Spleen (tissue), 11 donors: ENCODE results near the gene PLAC1. TPM values are rescaled to one million over a fixed set of nuclear protein-coding genes. Genes with fewer than 3 reads are reported as not detected.

Experiments used
- DNase-seq: peaks from one replicate; pipeline ENCODE4 v3.0.0-alpha.2; 2020
- H3K27ac ChIP-seq, 8 donors: fragments of 200-600 bp; sonication (generic) in 7 of 8; 1 replicate in 4 of 8; 2 replicates in 4 of 8; pipeline versions ENCODE4 v1.5.0 to v1.8.0; 2016 to 2021; ENCODE audit warnings: inconsistent platforms in 4 of 8, mild to moderate bottlenecking in 4 of 8, moderate library complexity in 1 of 8
- H3K27me3 ChIP-seq, 7 donors: fragments of 200-600 bp; sonication (generic) in 6 of 7; replicated peaks in 1 of 7; 1 replicate in 4 of 7; 2 replicates in 3 of 7; pipeline versions ENCODE4 v1.5.0 to v1.8.0; 2016 to 2021; ENCODE audit warnings: inconsistent platforms in 3 of 7, mild to moderate bottlenecking in 1 of 7
- H3K36me3 ChIP-seq, 6 donors: fragments of 200-600 bp; sonication (generic) in 5 of 6; 1 replicate in 4 of 6; 2 replicates in 2 of 6; pipeline versions ENCODE4 v1.5.0 to v1.8.0; 2016 to 2021; ENCODE audit warnings: inconsistent platforms in 2 of 6
- H3K4me1 ChIP-seq, 6 donors: fragments of 200-600 bp; sonication (generic) in 5 of 6; 1 replicate in 3 of 6; 2 replicates in 3 of 6; pipeline versions ENCODE4 v1.5.0 to v1.8.0; 2016 to 2021; ENCODE audit warnings: inconsistent platforms in 3 of 6
- H3K4me3 ChIP-seq, 8 donors: fragments of 200-600 bp; sonication (generic) in 7 of 8; 1 replicate in 4 of 8; 2 replicates in 4 of 8; pipeline versions ENCODE4 v1.5.0 to v1.8.0; 2016 to 2021; ENCODE audit warnings: inconsistent platforms in 4 of 8, mild to moderate bottlenecking in 4 of 8, moderate library complexity in 2 of 8
- H3K9me3 ChIP-seq, 8 donors: fragments of 200-600 bp; sonication (generic) in 7 of 8; 1 replicate in 4 of 8; 2 replicates in 4 of 8; pipeline versions ENCODE4 v1.5.0 to v1.8.0; 2016 to 2021; ENCODE audit warnings: inconsistent platforms in 4 of 8
- CTCF ChIP-seq, 11 experiments: fragments of 200-600 bp in 7 of 11; fragments of 450-650 bp in 4 of 11; sonication (generic) in 4 of 11; IDR thresholded peaks in 8 of 11; conservative IDR thresholded peaks in 3 of 11; 1 replicate in 7 of 11; 2 replicates in 4 of 11; pipeline versions ENCODE4 v1.4.0 to v1.8.0; 2016 to 2021; ENCODE audit warnings: antibody characterized with exemption in 11 of 11, inconsistent platforms in 4 of 11, mild to moderate bottlenecking in 1 of 11
- POLR2A ChIP-seq, 3 donors: fragments of 450-650 bp; IDR thresholded peaks; one replicate each; pipeline ENCODE4 v1.5.1; 2017; ENCODE audit warnings: antibody characterized with exemption in 3 of 3, mild to moderate bottlenecking in 1 of 3
- POLR2AphosphoS5 ChIP-seq, 3 donors: sonication (generic); formaldehyde crosslinking; IDR thresholded peaks; one replicate each; pipeline ENCODE4 v1.5.1; 2017; ENCODE audit warnings: antibody characterized with exemption in 3 of 3
- WGBS, 5 donors: extraction: QIAGEN DNeasy Blood & Tissue Kit in 3 of 5; methylation state at CpG; one replicate each; pipeline versions ENCODE4 v1.1.5 to v1.1.7; 2013 to 2018; 5-methylcytosine and 5-hydroxymethylcytosine counted together
- intact Hi-C: fragments of 100-400 bp; cut with DNase I; formaldehyde crosslinking; loops from one replicate; pipeline ENCODE4 v1.15.0; 2023; ENCODE audit warnings: low total_unique reads
- polyA plus RNA-seq, 3 donors: library from polyadenylated mRNA; stranded (reverse); fragments of 200-250 nt; gene quantifications; one replicate each; pipeline ENCODE4 v1.2.1, GENCODE V29; 2013
- total RNA-seq, 7 donors: library from RNA; depleted of rRNA in 3 of 7; stranded (reverse); fragments of >200 nt in 3 of 7; fragmentation: NEBNext Ultra II Directional in 4 of 7; extraction: Animal tissue kit (Norgen Biotek cat#: 25700) in 4 of 7; gene quantifications; one replicate each; pipeline versions ENCODE4 v1.1.0 to v1.2.1, GENCODE V29; 2016 to 2021
- donor health status: healthy with polysubstance abuse.
- donor health status: DM: no; HTN: no; CAD: no; lungs with moderate emphysema.
- donor health status: DM: no; HTN: no; CAD: no.
- donor health status: Bipolar disorder and iron deficiency.
- donor health status: healthy.
- donor health status: DM: no; HTN: no; CAD: no.
- donor health status: DM: yes; HTN: yes; CAD: no.

Gene PLAC1
- total and polyA plus RNA-seq, 10 donors: not detected

- intact Hi-C loops: no loop called here
- H3K27ac ChIP-seq: no peak overlapping the region
- H3K4me3 ChIP-seq: no peak overlapping the region
- WGBS, 5 donors: 72 to 88% (median 79%) methylated on average over 3 of the region's 3 CpGs
- DNase-seq: no peak
- H3K27me3 ChIP-seq: no peaks in the 10 kb centered on the region
- TF ChIP-seq POLR2A (IDR thresholded peaks at IDR 0.05): no peak
- TF ChIP-seq CTCF (IDR thresholded peaks at IDR 0.05 in 8 of 11, conservative IDR thresholded peaks at IDR 0.05 in 3 of 11): no peak
- no peaks in the 10 kb centered on the region for H3K9me3 ChIP-seq
- peaks cover 0 to 7% (median 0%) of the 10 kb centered on the region in 6 donors for H3K4me1 ChIP-seq
- no peaks in the 10 kb centered on the region for H3K36me3 ChIP-seq
Observed at GRCh38 chrX:134624046-134624430, 34.2 kb downstream of the PLAC1 start.

DNA sequence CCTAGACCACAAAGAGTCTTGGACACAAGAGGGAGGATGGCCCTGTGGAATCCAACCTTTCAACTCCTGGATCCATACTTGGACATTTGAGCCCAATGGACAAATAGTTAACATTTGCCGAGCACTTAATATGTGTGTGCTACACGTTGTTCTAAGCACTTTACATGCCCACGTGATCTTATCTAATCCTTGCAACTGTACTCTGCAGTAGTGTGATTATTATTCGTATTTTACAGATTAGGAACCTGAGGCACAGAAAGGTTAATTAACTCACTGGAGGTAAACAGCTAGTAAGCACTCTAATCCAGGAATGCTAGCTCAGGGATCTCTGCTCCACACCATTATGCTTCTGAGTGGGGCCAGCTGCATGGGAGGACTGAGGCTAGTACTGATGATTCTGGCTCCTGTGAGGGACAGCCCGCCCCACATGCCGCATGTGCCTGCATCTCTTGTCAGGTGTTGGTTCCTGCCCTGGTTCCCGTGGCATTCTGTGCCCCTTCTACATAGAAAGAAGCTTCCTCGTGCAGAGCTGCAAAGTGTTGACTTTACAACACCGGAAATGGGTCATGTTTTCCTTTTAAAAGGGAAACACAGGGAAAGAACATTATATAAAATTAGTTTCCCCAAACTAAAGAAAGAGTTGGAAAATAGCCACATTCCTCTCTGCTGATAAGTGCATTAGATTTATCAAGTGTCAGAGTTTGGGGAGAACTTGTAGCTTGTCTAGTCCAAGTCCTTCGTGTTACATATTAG, 34.8 kb downstream of the PLAC1 start:
- no peaks in the 10 kb centered on the region for H3K27me3 ChIP-seq
- H3K4me1 ChIP-seq: peaks cover 0 to 7% (median 0%) of the 10 kb centered on the region in 6 donors
- H3K27ac ChIP-seq: no peak overlapping the region
- TF ChIP-seq POLR2A (IDR thresholded peaks at IDR 0.05) (no peak), POLR2AphosphoS5 (IDR thresholded peaks at IDR 0.05) (no peak), CTCF (IDR thresholded peaks at IDR 0.05 in 8 of 11, conservative IDR thresholded peaks at IDR 0.05 in 3 of 11) (no peak)
- no peak for DNase-seq
- no peaks in the 10 kb centered on the region for H3K36me3 ChIP-seq
- intact Hi-C loops: no loop called here
- WGBS, 5 donors: 45 to 58% (median 50%) methylated on average over 8 to 10 of the region's 10 CpGs
- no peak overlapping the region for H3K4me3 ChIP-seq
- no peaks in the 10 kb centered on the region for H3K9me3 ChIP-seq

GRCh38 chrX:134622813-134623185, 35.5 kb downstream of the PLAC1 start:
- WGBS, 5 donors: 64 to 93% (median 84%) methylated on average over 2 of the region's 2 CpGs
- intact Hi-C loops: no loop called here

More at GRCh38 chrX:134622813-134623185, 35.5 kb downstream of the PLAC1 start:
- Histone ChIP-seq H3K36me3 (no peaks in the 10 kb centered on the region), H3K27me3 (no peaks in the 10 kb centered on the region), H3K27ac (peak overlapping the region in 1 of 8 donors; percentile 41), H3K4me1 (peaks cover 0 to 7% (median 0%) of the 10 kb centered on the region in 6 donors), H3K4me3 (no peak overlapping the region), H3K9me3 (no peaks in the 10 kb centered on the region)
- no peak for TF ChIP-seq POLR2A (IDR thresholded peaks at IDR 0.05)
- TF ChIP-seq POLR2AphosphoS5 (IDR thresholded peaks at IDR 0.05): no peak
- TF ChIP-seq CTCF (IDR thresholded peaks at IDR 0.05 in 8 of 11, conservative IDR thresholded peaks at IDR 0.05 in 3 of 11): no peak
- no peak for DNase-seq
